ENCODE data around the gene CFAP58. TPM values are rescaled to one million over a fixed set of nuclear protein-coding genes. Genes with fewer than 3 reads are reported as not detected.
"Not testable (repeated sequence)": the region's sequence is repeated elsewhere in the genome, so short reads cannot be mapped to it uniquely, and the experiment has no call there.

CFAP58 gene
- total RNA-seq, 1 donor from 2014 or later, result 1.2 TPM

GRCh38 chr10:104417637-104418292, 64.1 kb downstream of the CFAP58 start:
- FAIRE-seq (no peak), DNase-seq (ENCODE audit: low spot score in 2 of 2) (no peak)

- FAIRE-seq (no peak), DNase-seq (ENCODE audit: low spot score in 2 of 2) (no peak)
These were observed 71.1 kb downstream of the CFAP58 start for GRCh38 chr10:104424719-104425118.

GRCh38 chr10:104427989-104428388, 74.4 kb downstream of the CFAP58 start:
- no peak for DNase-seq (ENCODE audit: low spot score in 2 of 2)
- FAIRE-seq, result no peak

GRCh38 chr10:104429846-104430245, 76.2 kb downstream of the CFAP58 start:
- DNase-seq (ENCODE audit: low spot score in 2 of 2) (no peak), FAIRE-seq (no peak)

- FAIRE-seq, result no peak
- DNase-seq (ENCODE audit: low spot score in 2 of 2), result no peak
These were observed 76.7 kb downstream of the CFAP58 start for GRCh38 chr10:104430360-104430759.

GRCh38 chr10:104433669-104434068, 80.0 kb downstream of the CFAP58 start:
- DNase-seq (ENCODE audit: low spot score in 2 of 2) (no peak), FAIRE-seq (no peak)

- FAIRE-seq, result no peak
- no peak for DNase-seq (ENCODE audit: low spot score in 2 of 2)
These were observed 81.0 kb downstream of the CFAP58 start for GRCh38 chr10:104434601-104435000.

- FAIRE-seq (no peak), DNase-seq (ENCODE audit: low spot score in 2 of 2) (no peak)
These were observed 82.2 kb downstream of the CFAP58 start for GRCh38 chr10:104435822-104436221.

- no peak for FAIRE-seq
- no peak for DNase-seq (ENCODE audit: low spot score in 2 of 2)
These were observed 83.6 kb downstream of the CFAP58 start for GRCh38 chr10:104437226-104437625.

GRCh38 chr10:104440221-104440620, 86.6 kb downstream of the CFAP58 start:
- FAIRE-seq, result no peak
- no peak for DNase-seq (ENCODE audit: low spot score in 2 of 2)

- no peak for DNase-seq (ENCODE audit: low spot score in 2 of 2)
- no peak for FAIRE-seq
These were observed 87.8 kb downstream of the CFAP58 start for GRCh38 chr10:104441329-104442000.

- FAIRE-seq (no peak), DNase-seq (ENCODE audit: low spot score in 2 of 2) (no peak)
These were observed 91.7 kb downstream of the CFAP58 start for GRCh38 chr10:104445359-104445758.

GRCh38 chr10:104446151-104446550, 92.5 kb downstream of the CFAP58 start:
- FAIRE-seq, result no peak
- DNase-seq (ENCODE audit: low spot score in 2 of 2), result no peak

- no peak for FAIRE-seq
- no peak for DNase-seq (ENCODE audit: low spot score in 2 of 2)
These were observed 93.7 kb downstream of the CFAP58 start for GRCh38 chr10:104447331-104447730.

GRCh38 chr10:104447906-104448305, 94.3 kb downstream of the CFAP58 start:
- DNase-seq (ENCODE audit: low spot score in 2 of 2) (no peak), FAIRE-seq (no peak)

- DNase-seq (ENCODE audit: low spot score in 2 of 2) (no peak), FAIRE-seq (no peak)
These were observed 95.8 kb downstream of the CFAP58 start for GRCh38 chr10:104449391-104449790.

- FAIRE-seq (no peak), DNase-seq (ENCODE audit: low spot score in 2 of 2) (no peak)
These were observed 96.9 kb downstream of the CFAP58 start for GRCh38 chr10:104450490-104450889.

GRCh38 chr10:104450954-104451353, 97.3 kb downstream of the CFAP58 start:
- DNase-seq (ENCODE audit: low spot score in 2 of 2) (no peak), FAIRE-seq (no peak)

GRCh38 chr10:104452977-104453376, 99.3 kb downstream of the CFAP58 start:
- no peak for FAIRE-seq
- no peak for DNase-seq (ENCODE audit: low spot score in 2 of 2)

- DNase-seq (ENCODE audit: low spot score in 2 of 2), result no peak
- no peak for FAIRE-seq
These were observed 103.3 kb downstream of the CFAP58 start for GRCh38 chr10:104456802-104457542.

- no peak for FAIRE-seq
- DNase-seq (ENCODE audit: low spot score in 2 of 2), result no peak
These were observed 103.9 kb downstream of the CFAP58 start for GRCh38 chr10:104457543-104457828.

GRCh38 chr10:104465575-104465974, 111.9 kb downstream of the CFAP58 start:
- not testable (repeated sequence) for FAIRE-seq; DNase-seq (ENCODE audit: low spot score in 2 of 2)
